NCI-H345 (cell line): ENCODE data around the gene WDFY3.

Source experiments
- DNase-seq: peaks from one replicate; lab custom pipeline; 2025; lab: John Stamatoyannopoulos, UW

The WDFY3 gene

DNA sequence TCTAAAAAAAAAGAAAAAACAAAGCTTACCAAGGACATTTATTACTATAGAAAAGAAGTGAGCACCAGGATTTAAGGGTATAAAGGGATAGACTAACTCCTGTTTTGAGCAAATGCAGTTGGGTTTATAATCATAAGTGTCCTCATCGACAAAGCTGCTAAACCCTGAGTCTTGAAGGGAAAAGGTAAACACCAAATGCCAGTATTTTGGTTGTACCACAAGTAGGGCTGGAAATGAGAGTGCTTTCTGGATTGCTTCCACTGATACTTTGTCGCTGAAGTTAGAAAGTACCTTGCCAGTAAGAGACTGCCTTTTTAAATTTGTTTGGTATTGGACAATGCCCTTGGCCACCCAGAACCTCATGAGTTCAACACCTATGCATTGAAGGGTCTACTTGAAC, 53.7 kb downstream of the WDFY3 start:
- no peak for DNase-seq

- DNase-seq, result no peak
Observed at GRCh38 chr4:84908876-84909275, 57.6 kb downstream of the WDFY3 start.

DNA sequence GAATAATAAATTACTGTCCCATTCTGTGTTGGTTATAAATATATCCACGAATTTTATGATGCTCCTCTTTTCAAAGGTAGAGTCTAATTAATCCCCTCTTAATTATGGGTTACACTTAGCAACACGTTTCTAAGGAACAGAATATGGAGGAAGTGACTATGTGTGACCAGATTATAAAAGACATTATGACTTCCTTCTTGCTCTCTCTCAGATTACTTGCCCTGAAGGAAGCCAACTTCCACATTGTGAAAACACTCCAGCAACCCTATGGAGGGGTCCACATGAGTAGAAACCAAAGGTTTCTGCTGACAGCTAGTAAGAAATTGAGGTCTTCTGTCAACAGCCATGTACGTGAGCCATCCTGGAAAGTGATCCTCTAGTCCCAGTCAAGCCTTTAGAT, 59.3 kb downstream of the WDFY3 start:
- no peak for DNase-seq

DNA sequence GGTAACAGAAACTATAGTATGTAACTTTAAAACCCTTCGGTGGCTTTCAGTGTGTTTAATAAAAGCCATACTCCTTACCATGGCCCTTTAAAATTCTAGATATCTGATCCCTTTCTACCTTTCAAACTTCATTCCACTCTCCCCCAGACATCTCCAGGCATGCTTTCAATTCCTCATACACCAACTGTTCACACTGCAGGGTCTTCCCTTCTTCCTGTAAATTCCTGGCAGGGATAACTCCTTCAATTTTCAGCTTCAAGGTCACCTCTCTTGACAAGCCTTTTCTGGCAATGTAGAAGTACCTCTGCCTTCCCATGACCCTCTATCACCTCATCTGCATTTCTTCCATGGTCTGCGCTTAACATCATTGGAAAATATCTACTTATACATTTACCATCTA, 60.8 kb downstream of the WDFY3 start:
- DNase-seq, result no peak

DNA sequence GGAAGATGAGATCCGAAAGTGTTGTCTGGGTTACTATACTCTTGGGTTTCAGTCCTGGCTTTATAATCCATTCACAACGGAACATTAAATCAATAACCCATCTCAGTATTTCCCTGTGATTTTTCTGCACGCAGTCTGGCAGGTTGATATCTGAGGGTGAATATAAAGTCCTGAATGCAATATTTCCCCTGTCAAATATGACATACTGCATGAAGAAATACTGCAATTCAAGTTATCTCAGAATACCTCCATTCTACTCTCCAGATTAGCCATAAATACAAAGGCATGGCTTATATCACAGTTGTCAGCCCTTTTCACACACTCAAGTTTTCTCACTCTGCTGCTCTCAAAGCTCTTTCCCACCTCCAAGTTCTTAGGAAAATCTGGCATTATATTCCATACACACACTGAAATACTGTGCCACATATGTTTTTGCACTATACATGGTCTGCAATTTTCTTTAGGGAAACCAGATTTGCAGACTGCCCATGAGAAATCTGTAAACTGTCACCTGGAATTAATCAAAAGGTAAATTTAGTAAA, 64.7 kb downstream of the WDFY3 start:
- DNase-seq, result no peak

DNA sequence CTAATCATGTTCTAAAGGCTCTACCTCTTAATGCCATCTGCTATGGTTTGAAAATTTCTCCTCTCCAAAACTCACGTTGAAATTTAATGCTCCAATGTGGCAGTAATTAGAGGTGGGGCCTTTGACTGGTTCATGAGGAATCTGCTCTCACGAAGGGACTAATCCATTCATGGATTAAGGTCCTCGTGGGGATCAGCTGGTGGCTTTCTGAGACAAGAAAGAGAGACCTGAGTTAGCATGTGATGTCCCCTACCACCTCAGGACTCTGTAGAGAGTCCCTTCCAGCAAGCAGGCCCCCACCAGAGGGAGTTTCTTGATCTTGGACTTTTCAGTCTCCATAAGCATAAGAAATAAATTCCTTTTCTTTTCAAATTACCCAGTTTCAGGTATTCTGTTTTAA, 65.3 kb downstream of the WDFY3 start:
- no peak for DNase-seq

DNA sequence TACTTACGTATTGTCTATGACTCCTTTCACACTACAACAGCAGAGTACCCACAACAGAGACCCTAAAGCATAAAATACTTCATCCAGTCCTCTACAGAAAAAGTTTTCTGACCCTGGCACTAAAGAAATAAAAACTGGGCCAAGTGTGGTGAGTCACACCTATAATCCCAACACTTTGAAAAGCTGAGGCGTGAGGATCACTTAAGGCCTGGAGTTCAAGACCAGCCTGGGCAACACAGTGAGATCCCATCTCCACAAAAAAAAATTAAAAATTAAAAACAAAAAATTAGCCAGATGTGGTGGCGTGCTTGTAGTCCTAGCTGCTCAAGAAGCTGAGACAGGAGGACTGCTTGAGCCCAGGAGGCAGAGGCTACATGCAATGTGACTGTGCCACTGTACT, 66.9 kb downstream of the WDFY3 start:
- no peak for DNase-seq

DNA sequence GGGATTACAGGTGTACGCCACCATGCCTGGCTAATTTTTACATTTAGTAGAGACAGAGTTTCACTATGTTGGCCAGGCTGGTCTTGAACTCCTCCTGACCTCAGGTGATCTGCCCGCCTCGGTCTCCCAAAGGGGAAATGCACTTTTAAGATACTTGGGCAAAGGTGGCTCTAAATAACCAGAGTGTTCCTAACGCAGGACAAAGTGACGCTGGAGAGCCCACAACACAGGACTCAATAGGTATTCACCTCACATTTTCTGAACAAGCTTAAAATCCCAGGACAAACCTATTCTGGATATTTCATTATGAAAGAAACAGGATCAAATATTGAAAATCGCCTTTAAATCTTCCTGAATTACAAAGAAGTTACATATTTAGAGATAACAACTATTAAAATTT, 69.0 kb downstream of the WDFY3 start:
- DNase-seq, result no peak

DNA sequence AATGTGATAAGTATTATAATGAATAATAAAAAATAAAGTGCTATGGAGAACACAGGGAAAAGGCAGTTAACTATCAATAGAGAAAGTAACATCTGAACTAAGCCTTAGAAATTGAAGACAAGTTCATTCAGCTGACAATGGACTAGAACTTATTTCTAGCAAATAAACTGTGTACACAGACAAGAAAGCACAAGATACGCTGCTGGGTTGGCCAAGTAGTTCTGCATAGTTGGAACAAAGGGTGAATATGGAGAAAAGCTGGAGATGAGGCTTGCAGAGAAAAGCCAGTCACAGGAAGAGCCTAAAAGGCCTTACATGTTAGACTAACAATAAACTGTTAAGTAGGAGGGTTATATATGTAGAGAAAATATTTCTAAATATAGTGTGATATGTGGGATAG, 71.2 kb downstream of the WDFY3 start:
- DNase-seq, result no peak

DNA sequence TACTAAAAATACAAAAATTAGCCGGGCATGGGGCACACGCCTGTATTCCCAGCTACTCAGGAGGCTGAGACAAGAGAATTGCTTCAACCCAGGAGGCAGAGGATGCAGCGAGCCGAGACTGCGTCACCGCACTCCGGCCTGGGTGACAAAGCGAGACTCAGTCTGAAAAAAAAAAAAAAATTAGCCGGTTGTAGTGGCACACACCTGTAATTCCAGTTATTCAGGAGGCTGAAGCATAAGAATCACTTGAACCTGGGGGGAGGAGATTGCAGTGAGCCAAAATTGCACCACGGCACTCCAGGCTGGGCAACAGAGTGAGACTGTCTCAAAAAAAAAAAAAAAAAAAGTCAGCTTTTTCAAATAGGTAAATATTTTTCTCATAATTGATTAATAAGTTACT, 71.9 kb downstream of the WDFY3 start:
- DNase-seq, result no peak

- no peak for DNase-seq
Observed at GRCh38 chr4:84892950-84893349, 73.5 kb downstream of the WDFY3 start.

DNA sequence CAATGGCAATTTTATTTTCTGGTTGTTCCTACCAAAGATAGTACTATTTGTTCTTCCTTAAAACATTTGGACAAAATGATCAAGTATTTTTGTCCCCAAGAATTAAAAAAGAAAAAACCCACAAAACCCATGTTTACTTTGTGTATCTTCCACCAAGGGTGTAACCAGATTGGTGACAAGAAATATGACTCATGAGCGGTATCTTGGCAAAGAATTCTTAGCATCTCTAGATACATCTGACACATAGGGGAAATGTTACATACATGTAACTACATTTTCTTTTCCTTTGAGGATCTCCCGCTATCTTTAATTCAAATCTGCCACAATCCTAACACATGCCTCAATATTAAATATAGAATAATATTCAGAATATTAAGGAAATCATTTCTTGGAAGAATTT, 78.7 kb downstream of the WDFY3 start:
- DNase-seq, result no peak

DNA sequence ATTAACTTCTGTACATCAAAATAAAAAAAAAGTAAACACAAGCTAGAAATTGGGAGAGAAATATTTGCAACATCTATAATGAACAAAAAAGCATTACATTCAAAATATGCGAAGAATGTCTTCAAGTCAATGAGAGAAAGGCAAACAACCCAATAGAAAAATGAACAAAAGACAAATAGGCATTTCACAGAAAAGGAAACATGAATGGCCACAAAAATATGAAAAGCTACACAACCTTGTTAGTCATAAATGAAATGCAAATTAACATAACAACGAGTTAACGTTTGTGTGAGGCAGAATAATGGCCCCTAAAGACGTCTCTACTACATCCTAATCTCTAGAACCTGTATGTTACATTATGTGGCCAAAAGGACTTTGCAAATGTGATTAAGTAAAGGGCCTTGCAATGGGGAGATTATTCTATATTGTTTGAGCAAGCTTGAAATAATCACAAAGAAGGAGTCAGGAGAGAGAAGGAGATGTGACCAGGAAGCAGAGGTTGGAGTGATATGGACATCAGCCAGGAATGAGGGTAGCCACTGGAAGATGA, 86.8 kb downstream of the WDFY3 start:
- no peak for DNase-seq

GRCh38 chr4:84878546-84878945, 87.9 kb downstream of the WDFY3 start:
- DNase-seq, result no peak

GRCh38 chr4:84878090-84878489, 88.4 kb downstream of the WDFY3 start:
- no peak for DNase-seq

DNA sequence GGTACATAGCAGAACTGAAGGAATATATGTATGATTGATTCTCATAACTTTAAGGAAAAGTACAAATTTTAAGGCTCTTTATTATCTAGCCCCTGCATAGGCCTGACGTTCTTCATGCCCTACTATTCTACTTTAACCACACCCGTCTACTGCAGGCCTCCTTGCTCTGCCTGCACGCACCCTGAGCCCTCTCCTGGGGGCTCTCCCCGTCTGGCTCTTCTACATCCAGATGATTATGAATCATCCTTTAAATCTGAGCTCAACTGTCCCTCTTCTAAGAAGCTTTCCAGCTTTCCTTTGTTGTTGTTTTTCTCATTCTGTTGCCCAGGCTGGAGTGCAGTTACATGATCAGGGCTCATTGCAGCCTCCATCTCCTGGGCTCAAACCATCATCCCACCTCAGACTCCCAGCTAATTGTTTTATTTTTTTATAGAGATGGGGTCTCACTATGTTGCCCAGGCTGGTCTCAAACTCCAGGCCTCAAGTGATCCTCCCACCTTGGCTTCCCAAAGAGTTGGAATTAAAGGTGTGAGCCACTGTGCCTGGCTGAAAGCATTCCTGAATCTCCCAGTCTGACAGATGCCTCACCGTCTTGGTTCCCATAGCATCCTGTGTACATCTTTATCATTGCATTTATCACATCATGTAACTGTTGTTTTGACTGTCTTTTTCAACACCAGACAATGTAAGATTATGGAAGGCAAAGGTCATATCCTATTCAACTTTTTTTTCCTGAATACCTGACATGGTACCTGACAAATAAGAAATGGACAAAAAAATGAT, 89.2 kb downstream of the WDFY3 start:
- DNase-seq, result no peak

DNA sequence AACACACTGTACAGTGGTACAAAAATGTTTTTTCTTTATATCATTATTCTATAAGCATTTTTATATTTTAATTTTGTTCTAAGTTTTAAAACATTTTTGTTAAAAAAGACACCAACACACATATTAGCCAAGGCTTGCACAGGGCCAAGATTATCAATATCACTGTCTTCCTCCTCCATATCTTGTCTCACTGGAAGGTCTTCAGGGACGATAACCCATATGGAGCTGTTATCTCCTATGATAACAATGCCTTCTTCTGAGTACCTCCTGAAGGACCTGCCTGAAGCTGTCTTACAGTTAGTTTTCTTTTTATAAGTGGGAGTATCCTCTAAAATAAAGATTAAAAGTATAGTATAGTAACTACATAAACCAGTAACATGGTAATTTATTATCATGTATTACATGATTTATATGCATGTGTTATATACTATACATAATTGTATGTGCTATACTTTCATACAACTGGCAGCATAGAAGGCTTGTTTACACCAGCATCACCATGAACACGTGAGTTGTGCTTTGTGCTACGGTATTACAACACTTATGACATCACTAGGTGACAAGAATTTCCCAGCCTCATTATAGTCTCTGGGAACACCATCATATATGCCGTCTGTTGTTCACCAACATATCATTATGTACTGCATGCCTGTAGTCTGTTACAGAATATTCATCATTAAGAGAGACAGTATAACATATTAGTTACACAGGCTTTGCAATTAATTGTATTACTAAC, 90.7 kb downstream of the WDFY3 start:
- DNase-seq, result no peak

DNA sequence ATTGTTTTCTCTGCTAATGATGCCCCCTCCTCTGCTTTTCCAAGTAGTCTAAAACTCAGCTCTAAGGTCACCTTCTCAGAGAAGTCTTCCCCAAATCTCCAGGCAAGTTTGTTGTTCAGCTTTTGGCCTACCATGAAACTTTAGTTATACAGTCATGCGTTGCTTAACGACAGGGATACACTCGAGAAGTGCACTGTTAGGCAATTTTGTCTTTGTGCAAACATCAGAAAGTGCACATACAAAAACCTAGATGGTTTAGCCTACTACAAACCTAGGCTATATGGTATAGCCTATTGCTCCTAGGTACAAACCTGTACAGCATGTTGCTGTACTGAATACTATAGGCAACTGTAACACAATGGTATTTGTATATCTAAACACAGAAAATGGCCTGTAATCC, 91.9 kb downstream of the WDFY3 start:
- DNase-seq, result no peak

- DNase-seq, result no peak
Observed at GRCh38 chr4:84870398-84871163, 95.9 kb downstream of the WDFY3 start.

DNA sequence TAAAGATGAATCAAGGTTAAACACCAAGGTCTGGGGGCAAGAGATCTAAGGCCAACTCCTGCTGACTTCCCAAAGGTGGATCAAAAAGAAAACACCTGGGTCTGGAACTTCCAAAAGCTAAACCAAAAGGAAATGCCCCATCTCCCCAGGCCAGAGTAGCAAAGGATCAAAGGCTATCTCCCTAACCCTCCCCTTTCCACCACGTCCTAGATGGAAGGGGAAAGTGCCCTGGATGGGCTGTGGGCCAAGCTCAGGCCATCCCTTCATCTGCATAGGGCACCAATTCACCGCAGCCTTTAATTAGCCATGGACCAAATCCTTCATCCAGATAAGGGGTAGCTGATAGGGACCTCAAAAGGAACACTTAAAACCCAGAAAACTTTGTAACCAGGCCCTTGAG, 100.2 kb downstream of the WDFY3 start:
- no peak for DNase-seq

DNA sequence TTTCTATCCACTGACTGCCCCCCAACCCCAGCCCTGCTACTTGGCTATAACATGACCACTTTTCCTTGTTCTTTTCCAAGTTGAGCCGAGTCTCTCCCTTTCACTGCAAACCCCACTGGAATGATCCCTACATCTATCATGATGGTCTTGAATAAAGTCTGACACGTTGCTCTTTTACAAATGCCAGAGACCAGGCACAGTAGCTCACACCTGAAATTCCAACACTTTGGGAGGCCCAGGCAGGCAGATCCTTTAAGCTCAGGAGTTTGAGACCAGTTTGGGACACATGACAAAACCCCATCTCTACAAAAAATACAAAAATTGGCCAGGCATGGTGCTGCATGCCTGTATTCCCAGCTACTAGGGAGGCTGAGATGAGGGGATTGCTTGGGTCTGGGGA, 100.9 kb downstream of the WDFY3 start:
- no peak for DNase-seq

DNA sequence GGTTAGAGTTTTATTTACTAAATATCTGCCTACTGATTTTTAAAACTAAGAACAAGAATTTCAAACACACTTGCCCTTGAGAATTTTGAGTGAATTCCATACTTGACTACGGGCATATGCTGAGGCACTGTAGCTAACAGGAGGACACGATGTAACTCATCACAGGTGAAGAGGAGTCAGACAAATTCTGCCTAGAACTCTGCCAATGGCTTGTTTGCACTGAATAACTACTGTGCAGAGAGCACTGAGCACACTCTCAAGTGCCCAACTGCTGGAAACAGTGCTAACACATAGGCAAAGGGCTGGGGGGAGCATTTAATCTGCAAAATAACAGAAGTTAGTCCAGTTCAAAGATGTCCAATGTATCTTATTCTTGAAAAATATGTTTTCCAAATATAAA, 104.4 kb downstream of the WDFY3 start:
- no peak for DNase-seq
